GM18858 (cell line): ENCODE data around the gene C5.
A peak's percentile ranks its signal among the peaks of the same experiment; 100 is the strongest.
"Not testable (repeated sequence)": the region's sequence is repeated elsewhere in the genome, so short reads cannot be mapped to it uniquely, and the experiment has no call there.

ENCODE experiments used
- ATAC-seq: cut with Tn5 transposase; IDR thresholded peaks from one replicate; pipeline ENCODE4 v1.9.1; 2021; ENCODE audit not compliant: unreplicated experiment

Gene C5

GRCh38 chr9:120980951-120981350 lies 69.1 kb downstream of the C5 start:
- no peak for ATAC-seq

- no peak for ATAC-seq
Measured at GRCh38 chr9:120979797-120980196, 70.3 kb downstream of the C5 start.

GRCh38 chr9:120978987-120979386 lies 71.1 kb downstream of the C5 start:
- no peak for ATAC-seq

GRCh38 chr9:120977321-120977720 lies 72.8 kb downstream of the C5 start:
- no peak for ATAC-seq

GRCh38 chr9:120974921-120975320 lies 75.2 kb downstream of the C5 start:
- ATAC-seq: no peak

GRCh38 chr9:120974181-120974580 lies 75.9 kb downstream of the C5 start:
- no peak for ATAC-seq

GRCh38 chr9:120971938-120972337 lies 78.1 kb downstream of the C5 start:
- no peak for ATAC-seq

- not testable (repeated sequence) for ATAC-seq
Measured at GRCh38 chr9:120971471-120971870, 78.6 kb downstream of the C5 start.

GRCh38 chr9:120970244-120970643 lies 79.8 kb downstream of the C5 start:
- ATAC-seq: no peak

- ATAC-seq: no peak
Measured at GRCh38 chr9:120966013-120966369, 84.1 kb downstream of the C5 start.

GRCh38 chr9:120965344-120966012 lies 84.6 kb downstream of the C5 start:
- ATAC-seq: no peak

GRCh38 chr9:120961936-120962335 lies 88.1 kb downstream of the C5 start:
- ATAC-seq: no peak

- ATAC-seq: no peak
Measured at GRCh38 chr9:120960001-120960400, 90.1 kb downstream of the C5 start.

- no peak for ATAC-seq
Measured at GRCh38 chr9:120956862-120957261, 93.2 kb downstream of the C5 start.

- ATAC-seq: no peak
Measured at GRCh38 chr9:120951960-120952618, 98.0 kb downstream of the C5 start.

- ATAC-seq: no peak
Measured at GRCh38 chr9:120950421-120951388, 99.4 kb downstream of the C5 start.

- no peak for ATAC-seq
Measured at GRCh38 chr9:120949290-120949689, 100.8 kb downstream of the C5 start.

- ATAC-seq: no peak
Measured at GRCh38 chr9:120948824-120949223, 101.3 kb downstream of the C5 start.

- ATAC-seq: no peak
Measured at GRCh38 chr9:120947222-120947621, 102.9 kb downstream of the C5 start.

- no peak for ATAC-seq
Measured at GRCh38 chr9:120946259-120946658, 103.8 kb downstream of the C5 start.

- no peak for ATAC-seq
Measured at GRCh38 chr9:120944948-120945347, 105.1 kb downstream of the C5 start.

- ATAC-seq: peak; percentile 97
Measured at GRCh38 chr9:120944434-120944843, 105.6 kb downstream of the C5 start.
